Measurements from ENCODE around the gene HACD2. TPM values are rescaled to one million over a fixed set of nuclear protein-coding genes. Genes with fewer than 3 reads are reported as not detected.

Gene HACD2
- total RNA-seq, 1 donor from 2014 or later = 25.5 TPM

GRCh38 chr3:123481071-123481470, 103.8 kb downstream of the HACD2 start:
- TF ChIP-seq CTCF (IDR thresholded peaks at IDR 0.05; ENCODE audit: insufficient read depth, low read length, poor library complexity, severe bottlenecking) = no peak
- Histone ChIP-seq H3K4me3 (ENCODE audit: low read depth, low read length) (no peak overlapping the region), H3K36me3 (ENCODE audit: control insufficient read depth, insufficient read depth, low read length) (no peaks in the 10 kb centered on the region), H3K27me3 (ENCODE audit: control insufficient read depth, insufficient read depth, low read length) (peaks cover 22% of the 10 kb centered on the region)
- no peak for DNase-seq (ENCODE audit: low read depth)

GRCh38 chr3:123480428-123480827, 104.4 kb downstream of the HACD2 start:
- H3K36me3 ChIP-seq (ENCODE audit: control insufficient read depth, insufficient read depth, low read length) = no peaks in the 10 kb centered on the region
- DNase-seq (ENCODE audit: low read depth) = no peak
- no peak for TF ChIP-seq CTCF (IDR thresholded peaks at IDR 0.05; ENCODE audit: insufficient read depth, low read length, poor library complexity, severe bottlenecking)
- no peak overlapping the region for H3K4me3 ChIP-seq (ENCODE audit: low read depth, low read length)
- H3K27me3 ChIP-seq (ENCODE audit: control insufficient read depth, insufficient read depth, low read length) = peaks cover 23% of the 10 kb centered on the region

GRCh38 chr3:123479891-123480290, 105.0 kb downstream of the HACD2 start:
- no peak for TF ChIP-seq CTCF (IDR thresholded peaks at IDR 0.05; ENCODE audit: insufficient read depth, low read length, poor library complexity, severe bottlenecking)
- Histone ChIP-seq H3K4me3 (ENCODE audit: low read depth, low read length) (no peak overlapping the region), H3K36me3 (ENCODE audit: control insufficient read depth, insufficient read depth, low read length) (no peaks in the 10 kb centered on the region), H3K27me3 (ENCODE audit: control insufficient read depth, insufficient read depth, low read length) (peaks cover 23% of the 10 kb centered on the region)
- no peak for DNase-seq (ENCODE audit: low read depth)

- Histone ChIP-seq H3K4me3 (ENCODE audit: low read depth, low read length) (no peak overlapping the region), H3K36me3 (ENCODE audit: control insufficient read depth, insufficient read depth, low read length) (no peaks in the 10 kb centered on the region), H3K27me3 (ENCODE audit: control insufficient read depth, insufficient read depth, low read length) (peaks cover 23% of the 10 kb centered on the region)
- TF ChIP-seq CTCF (IDR thresholded peaks at IDR 0.05; ENCODE audit: insufficient read depth, low read length, poor library complexity, severe bottlenecking) = no peak
- DNase-seq (ENCODE audit: low read depth) = no peak
Measured at GRCh38 chr3:123478314-123478713, 106.5 kb downstream of the HACD2 start.

- no peaks in the 10 kb centered on the region for H3K36me3 ChIP-seq (ENCODE audit: control insufficient read depth, insufficient read depth, low read length)
- no peak for DNase-seq (ENCODE audit: low read depth)
- H3K4me3 ChIP-seq (ENCODE audit: low read depth, low read length) = no peak overlapping the region
- peaks cover 20% of the 10 kb centered on the region for H3K27me3 ChIP-seq (ENCODE audit: control insufficient read depth, insufficient read depth, low read length)
- no peak for TF ChIP-seq CTCF (IDR thresholded peaks at IDR 0.05; ENCODE audit: insufficient read depth, low read length, poor library complexity, severe bottlenecking)
Measured at GRCh38 chr3:123476967-123477750, 107.7 kb downstream of the HACD2 start.

GRCh38 chr3:123475786-123476185, 109.1 kb downstream of the HACD2 start:
- H3K27me3 ChIP-seq (ENCODE audit: control insufficient read depth, insufficient read depth, low read length) = peaks cover 18% of the 10 kb centered on the region
- no peaks in the 10 kb centered on the region for H3K36me3 ChIP-seq (ENCODE audit: control insufficient read depth, insufficient read depth, low read length)
- H3K4me3 ChIP-seq (ENCODE audit: low read depth, low read length) = no peak overlapping the region
- TF ChIP-seq CTCF (IDR thresholded peaks at IDR 0.05; ENCODE audit: insufficient read depth, low read length, poor library complexity, severe bottlenecking) = no peak
- DNase-seq (ENCODE audit: low read depth) = no peak

All from kidney epithelial cell (primary cell).